NCI-H187 treated with DMSO at 0.1 percent for 48 hours (cell line): ENCODE data around the gene BTG4.

Source experiments
- DNase-seq: peaks from one replicate; lab custom pipeline; 2025; lab: John Stamatoyannopoulos, UW

Gene BTG4

DNA sequence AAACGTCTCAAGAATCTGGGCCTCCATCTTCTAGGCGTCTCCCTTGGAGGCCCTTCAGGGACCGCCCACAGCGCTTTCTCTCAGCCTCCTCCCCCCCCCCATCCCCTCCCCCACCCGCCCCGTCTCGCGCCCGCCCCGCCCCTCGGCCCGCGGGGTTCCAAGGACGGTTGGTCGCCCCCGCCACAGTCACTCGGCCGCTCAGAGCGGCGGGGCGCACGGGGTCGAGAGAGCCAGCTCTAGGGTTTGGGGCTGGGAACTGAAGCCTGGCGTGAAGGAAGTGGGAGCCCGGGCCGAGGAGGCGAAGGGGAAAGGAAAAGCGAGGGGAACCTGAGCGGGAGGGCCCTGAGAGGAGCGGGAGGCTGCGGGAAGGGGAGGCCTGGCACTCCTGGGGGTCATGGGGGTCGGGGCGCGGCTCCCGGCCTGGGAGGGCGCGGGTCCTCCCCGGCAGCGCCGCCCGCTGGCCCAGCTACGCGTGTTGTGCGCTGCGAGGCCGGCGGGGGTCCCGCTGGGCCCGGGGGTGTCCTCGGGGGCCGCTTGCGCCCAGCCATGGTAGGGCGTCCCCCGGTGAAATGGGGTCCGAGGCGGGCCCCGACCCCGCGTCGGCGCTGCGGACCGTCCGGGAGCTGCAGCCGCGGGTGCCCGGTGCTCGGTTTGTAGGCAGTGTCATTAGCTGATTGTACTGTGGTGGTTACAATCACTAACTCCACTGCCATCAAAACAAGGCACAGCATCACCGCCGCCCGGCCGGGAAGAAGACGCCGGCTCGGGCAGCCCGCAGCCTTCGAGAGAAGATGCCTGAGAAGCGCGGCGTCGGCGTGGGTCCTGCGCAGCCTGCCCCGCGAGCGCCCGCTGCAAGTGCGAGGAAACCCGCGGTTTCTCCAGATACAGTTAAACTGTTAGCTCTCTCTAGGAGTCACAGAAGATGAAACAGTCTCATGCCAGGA is at the start of gene BTG4:
BTG4 (minus strand) TSS at position 91 of the 944 bp plus-strand sequence. CDS start 13,610 bp downstream, outside the sequence.
- no peak for DNase-seq

DNA sequence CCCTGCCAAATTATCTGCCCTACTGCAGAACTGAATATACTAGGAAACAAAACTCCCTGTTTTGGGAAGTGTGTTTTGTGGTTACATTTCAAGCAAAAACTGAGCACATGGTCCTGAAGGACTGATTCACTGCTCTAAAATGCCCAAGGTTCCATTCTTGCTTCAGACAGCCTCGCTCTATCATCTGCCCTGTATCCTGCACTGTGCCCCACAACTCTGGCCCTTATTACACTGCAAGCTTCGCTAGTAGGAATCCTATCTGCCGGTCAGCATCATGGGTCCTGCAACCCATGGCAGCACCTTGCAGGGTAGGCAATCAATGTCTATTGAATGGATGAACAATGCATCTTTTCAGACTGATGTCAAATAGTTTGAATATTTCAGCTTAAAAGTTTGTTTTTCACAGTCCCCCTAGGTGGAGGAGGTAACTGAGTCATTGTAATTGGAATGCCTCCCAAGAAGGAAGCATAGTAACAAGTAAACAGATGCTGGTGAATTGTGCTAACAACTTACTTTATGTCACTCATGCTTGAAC is 49.7 kb upstream of the BTG4 start:
- no peak for DNase-seq

DNA sequence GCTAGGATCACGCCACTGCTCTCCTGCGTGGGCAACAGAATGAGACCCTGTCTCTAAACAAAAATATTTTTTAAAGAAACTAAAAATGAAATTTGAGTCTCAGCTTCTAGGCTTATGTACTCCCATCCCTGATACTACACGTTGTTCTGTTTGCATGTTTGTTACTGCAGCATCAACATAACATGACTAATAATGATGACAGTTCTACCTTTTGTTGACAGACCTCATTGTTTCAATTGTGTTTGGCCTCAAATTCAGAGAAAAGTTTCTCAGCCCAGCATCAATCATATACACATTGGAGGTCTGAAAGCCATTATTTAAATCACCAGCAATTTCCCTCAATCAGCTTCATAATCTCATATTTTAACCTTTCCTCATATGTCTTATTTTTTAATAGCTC is 49.1 kb upstream of the BTG4 start:
- no peak for DNase-seq

DNA sequence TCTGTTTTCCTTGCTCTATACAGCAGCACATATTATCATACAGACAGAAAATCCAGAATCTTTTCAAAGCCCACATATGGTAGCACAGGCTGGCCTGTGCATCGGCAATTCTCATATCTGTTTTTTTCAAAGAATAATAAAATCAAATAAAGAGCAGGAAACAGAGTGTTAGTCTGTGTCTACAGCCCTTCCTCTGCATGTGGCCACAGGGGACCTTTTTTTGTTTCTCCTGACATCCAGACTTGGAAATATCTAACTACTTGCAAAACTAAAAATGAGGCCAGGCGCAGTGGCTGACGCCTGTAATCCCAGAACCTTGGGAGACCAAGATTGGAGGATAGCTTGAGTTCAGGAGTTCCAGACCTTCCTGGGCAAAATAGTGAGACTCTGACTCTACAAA is 48.6 kb upstream of the BTG4 start:
- no peak for DNase-seq

DNA sequence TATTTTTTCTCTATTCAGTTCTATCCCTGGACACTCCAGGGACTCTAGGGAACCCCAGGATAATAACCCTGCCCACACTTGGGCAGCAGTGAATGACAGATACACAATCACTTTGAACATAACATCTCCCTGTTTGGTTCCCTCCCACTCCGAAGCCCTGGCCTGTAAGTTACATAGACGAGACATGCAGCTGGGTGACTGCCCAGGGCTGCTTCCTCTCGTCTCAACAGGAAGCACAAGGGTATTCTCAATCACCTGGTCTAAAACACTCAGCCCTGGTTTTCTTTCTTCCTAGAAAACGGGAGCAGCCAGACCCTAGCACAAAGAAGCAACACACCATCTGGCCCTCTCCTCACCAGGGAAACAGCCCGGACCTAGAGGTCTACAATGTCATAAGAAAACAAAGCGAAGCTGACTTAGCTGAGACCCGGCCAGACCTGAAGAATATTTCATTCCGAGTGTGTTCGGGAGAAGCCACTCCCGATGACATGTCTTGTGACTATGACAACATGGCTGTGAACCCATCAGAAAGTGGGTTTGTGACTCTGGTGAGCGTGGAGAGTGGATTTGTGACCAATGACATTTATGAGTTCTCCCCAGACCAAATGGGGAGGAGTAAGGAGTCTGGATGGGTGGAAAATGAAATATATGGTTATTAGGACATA is 47.7 kb upstream of the BTG4 start:
- DNase-seq, result no peak

DNA sequence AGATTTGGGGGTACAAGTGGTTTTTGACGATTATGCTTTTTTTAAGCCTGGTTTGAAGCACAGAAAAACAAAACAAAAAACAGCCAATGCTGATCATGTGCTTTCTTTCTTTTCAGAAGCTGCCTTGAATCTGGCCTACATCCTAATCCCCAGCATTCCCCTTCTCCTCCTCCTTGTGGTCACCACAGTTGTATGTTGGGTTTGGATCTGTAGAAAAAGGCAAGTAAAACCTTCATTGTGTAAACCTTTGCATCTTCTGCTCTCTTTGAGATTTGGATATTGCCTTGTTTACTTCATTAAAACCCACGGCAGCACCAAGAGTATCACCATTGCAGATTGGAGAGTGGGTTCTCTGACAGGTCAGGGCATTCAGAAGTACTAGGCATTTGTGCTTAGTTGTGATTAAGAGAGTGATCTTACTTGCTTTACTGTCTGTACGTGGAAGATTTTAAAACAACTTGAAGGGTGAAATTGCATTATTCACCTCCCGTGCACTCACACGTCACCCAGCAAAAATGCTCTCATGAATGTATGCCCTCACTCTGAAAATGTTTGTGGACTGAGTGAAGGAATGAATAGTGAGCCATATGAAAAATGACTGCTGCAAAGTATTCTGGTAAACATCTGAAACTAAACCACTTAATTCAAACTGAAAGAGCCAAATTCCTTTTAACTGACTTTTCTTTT is 45.4 kb upstream of the BTG4 start:
- DNase-seq, result no peak

DNA sequence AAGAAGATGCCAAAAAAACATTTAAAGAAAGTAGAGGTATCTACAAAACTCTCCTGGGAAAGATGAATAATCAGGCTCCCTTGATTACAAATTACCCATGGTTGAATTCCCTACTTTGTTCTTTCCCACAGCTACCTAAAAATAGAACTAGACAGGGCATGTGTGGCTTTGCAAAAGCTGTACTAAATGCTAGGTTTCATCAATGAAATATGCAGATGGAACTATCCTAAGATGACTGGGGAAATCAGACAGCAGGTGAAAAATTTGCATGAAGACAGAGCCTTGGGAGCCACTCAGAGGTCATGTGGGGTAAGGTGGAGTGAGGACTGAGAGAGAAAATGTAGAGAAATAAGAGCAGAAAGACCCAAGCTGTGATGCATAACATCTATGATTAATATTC is 43.1 kb upstream of the BTG4 start:
- DNase-seq, result no peak

DNA sequence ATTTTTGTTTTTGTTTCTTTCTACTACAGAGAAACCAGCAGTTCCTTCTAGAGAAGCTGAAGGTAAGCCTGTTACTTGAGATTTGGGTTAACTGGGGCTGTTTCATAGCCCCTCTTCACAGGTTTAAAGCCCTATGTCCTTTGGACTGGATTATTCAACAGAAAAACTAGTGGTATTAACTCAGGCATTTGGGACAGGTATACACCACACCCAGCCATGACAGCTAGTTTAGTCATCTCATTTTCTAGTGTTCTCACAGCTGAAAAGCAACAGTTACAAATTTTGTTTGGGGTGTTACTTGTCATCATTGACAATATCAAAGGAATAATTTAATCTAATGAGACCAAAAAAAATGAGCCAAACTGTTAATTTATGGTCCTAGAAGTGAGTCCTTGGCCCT is 42.3 kb upstream of the BTG4 start:
- DNase-seq, result no peak

DNA sequence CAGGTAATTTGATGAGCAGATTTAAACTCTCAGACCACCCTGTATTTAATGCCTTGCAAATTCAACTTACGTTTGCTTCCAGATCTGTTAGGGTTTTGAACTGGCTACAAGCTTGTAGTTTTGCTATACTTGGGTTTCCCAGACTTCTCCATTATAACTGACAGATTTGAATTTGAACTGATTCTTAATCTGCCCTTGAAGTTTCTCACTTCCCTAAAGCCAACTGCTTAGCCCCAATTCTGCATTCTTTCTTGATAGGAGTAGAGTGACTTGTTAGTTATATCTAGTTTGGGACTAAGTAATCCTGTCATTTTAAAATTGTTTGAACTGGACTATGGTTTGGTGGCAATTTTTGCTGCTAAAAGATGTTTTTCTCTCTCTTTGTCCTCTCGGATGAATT is 38.1 kb upstream of the BTG4 start:
- DNase-seq, result no peak

DNA sequence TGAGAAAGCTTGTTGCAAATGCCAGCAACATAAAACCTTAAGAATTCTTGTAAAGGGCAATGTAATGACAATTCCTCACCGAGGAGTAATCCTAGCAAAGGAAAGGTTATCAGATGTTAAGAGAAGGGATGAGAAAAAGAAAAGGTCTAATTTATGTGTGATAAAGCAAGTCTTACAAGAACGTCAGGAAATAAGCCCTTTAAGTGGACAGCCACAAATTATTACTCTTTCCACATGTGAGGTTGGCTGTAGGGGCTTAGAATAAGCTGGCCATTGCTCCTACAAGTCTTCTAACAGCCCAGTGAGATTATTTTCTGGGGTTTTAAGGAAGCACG is 37.6 kb upstream of the BTG4 start:
- DNase-seq, result no peak

DNA sequence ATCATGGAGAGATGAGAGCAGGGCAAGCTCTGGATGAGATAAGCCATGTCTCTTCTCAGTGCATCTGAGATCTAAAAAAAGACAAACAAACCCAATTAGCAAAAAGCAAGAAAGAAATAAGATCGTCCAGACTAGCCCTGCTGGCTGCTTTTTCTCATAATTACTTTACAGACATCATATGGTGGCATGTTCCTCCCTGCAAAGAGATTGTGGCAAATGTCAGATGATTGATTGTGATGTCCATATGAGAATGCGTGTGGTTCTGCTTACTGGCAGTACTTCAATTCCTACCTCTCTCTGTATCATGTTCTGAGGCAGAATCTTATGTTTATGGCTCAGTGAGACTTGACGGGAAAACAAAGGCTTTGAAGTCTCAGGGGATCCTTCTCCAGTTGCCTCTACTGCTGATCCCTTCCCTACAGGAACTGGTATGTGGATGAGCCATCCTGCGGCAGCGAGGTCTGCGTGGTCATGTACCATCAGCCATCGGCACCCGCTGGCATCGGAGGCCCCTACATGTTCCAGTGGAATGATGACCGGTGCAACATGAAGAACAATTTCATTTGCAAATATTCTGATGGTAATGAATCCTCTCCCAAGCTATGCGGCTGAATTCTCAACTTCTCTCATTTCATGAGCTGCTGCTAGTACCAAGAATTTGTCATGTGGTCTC is 37.1 kb upstream of the BTG4 start:
- DNase-seq, result peak; percentile 12

DNA sequence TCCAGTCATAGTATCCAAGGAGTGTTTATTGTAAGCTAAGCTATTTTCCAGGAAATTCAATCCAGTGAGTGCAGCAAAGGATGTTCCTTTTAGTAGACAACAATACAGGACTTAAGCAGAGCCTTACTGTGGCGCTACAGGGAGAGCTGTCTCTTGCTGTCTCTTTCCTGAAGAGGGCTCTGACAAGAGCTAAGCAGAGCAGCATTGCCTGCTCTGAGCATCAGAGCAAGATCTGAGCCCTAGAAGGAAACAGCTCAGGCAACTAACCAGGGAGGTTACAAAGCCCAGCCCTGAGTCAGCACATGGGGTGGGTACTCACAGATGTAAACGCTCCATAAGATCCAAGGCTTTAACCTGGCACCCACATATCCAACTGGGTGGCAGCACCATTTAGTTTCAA is 36.3 kb upstream of the BTG4 start:
- no peak for DNase-seq

DNA sequence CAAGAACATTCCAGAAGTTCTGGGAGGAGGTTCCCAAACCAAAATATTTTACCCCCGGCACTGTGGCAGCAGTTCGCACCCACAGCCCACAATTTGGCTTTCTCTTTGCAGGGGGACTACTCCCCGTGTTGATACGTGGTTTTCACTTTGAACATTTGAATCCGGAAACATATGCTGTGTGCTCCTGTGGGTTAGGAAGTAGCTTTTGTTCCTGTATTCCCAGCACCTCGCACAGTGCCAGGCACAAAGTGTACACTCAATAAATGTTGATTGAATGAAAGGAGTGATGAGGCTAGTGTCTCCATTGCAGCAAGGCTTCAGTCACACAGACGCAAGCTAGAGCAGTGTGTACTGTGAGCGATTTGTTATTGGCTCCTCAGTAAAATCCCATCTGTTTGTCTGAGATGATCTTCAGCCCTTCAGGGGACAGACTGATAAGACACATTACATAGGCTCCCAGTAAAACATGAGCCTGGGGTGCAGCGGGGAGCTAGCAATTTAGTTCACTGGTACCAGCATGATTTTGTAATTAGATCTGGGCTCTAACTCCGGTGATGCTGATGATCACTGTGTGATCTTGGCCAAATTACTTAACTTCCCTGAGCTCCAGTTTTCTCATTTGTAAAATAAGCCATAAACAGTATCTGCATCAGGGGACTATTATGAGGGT is 30.6 kb upstream of the BTG4 start:
- no peak for DNase-seq

DNA sequence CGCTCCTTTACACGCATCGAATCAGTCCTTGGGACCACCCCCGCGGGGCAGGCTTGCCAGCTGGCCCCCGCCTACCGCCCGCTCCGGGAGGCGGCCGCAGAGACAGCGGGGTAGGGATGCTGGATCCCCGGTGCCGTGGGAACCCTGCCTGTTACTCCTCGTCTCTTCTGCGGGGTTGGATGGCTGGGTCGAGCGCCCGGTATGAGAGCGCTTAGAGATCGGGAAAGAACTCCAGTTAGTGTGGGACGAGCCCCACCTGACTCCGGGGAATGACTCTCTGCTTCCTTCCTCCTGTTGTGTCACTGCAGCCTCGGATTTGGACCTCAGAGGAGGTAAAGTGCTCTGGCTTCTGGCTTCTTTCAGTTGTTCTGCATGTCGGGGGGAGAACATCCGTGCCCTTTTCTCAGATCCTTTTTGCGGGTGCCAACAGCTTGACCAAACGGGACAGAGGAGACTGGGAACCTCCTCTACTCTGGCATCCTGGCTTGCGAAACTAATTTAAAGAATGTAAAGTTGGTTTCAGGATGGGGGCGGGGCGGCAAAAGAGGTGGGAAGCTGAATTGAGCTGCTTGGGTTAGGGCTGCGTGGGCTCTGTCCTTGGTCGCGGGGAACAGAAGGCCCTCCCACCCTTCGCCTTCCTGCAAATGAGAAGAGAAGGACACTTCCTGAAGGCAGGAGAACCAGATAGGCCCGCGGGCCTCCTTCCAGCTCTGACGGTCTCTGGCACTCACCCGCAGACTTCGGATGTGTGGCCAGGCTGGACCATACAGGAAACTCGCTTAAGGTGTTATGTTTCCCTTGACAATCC is 29.3 kb upstream of the BTG4 start:
- DNase-seq, result no peak

DNA sequence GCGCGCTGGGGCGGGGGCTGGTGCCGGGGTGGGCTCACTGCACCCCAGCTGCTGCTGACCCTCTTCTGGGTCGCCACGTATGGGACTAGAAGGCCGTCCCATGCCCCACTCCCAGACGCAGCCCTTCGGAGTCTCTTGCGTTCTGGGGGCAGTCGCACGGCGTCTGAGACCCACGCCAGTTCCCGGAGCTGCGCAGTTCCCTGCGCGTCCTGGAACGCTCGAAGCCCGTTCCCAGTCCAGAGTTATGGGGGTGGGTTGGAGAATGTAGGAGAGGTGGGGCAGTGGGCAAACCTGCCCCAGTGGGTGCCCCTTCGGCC is 28.7 kb upstream of the BTG4 start:
- no peak for DNase-seq

DNA sequence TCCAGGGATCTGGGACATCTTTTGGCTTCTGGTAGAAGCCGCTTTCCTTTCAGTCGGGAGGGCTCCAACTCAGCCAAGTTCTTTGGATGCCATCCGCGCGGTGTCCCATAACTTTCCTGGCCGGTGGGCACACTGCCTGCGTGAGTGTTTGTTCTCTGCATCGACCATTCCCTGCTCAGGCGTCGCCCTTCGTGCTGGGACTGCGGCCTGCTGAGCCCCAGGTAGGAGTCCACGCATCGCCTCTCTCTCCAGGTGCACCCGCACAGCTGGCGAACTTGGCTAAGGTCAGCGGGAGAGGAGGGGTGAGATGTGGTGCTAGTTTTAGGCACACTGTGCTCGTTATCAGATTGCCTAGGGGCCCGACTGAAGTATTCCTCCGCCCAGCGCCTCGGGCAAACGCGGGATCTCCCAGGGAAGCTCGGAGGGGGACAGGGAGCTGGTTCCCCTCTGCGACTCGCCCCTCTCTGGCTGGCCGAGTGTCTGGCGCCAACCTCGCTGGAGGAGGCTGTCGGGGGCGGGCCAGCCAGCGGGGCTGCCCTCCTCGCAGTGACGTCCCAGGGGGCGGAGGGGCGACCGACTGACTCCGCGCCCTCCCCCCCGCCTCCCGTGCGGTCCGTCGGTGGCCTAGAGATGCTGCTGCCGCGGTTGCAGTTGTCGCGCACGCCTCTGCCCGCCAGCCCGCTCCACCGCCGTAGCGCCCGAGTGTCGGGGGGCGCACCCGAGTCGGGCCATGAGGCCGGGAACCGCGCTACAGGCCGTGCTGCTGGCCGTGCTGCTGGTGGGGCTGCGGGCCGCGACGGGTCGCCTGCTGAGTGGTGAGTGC is 28.1 kb upstream of the BTG4 start, which contains the start of gene LAYN:
LAYN (plus strand) TSS at position 607 of the 823 bp plus-strand sequence; CDS start at position 731, 124 bp downstream.
- DNase-seq, result no peak

DNA sequence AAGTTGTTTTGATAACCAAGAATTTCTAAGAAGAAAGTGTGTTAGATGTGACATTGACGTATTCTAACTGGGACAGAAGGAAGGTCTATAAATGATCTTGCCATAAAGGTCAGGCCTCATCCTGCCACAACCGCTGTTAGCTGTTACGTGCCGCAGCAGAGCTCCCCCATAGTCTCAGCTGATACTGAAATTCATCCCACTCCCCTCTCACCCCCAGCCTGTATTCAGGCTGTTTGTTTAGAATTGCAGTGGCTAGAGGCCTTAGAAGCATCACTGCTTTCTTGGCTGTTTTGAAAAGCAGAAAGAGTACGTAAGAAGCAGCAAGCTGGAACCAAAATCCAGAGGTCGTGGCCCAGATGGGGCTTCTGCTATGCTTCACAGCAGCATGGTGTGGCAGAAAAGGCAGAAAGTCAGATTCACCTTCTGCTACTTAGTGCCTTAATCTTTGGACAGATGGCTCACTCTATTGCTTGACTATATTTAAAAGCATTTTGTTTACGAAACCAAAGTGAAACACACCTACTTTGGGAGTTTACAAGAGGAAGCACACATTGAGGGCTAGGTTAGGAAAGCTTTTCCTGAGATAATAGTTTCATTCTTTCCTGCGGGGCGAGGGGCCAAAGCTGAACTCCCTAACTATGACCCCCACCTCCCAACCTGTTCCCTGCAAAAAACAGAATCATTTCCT is 27.4 kb upstream of the BTG4 start:
- DNase-seq, result no peak

DNA sequence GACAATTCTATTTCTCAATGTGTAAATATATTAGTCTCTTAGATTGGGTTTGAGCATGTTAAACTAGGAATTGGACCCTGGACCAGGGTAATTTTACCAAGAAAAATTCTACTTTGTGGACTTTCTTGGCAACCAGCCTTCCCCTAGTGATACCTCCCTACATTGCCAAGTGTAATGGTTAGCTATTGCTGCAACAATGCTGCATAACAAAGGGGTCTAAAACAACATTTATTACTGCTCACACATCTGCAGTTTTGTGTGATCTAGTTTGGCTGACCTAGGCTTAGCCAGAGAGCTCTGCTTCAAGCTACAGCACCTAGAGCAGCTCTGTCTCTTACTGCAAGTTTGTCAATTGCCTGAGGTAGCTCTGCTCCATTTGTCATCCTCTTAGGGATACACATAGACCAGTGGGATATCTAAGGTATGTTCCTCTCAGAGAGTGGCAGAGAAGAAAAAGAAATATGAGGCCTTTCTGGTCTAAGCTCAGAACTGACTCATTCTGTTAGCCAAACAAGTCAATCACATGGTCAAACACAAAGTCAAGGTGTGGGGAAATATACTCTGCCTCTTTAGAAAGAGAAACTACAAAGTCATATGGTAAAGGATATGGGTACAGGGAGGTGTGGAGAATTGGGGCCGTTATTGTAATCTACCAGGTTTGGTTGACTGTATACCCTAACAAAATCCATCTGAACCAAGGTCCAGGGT is 26.4 kb upstream of the BTG4 start:
- DNase-seq, result no peak
